ENCODE measurements around the gene MCL1.

Gene MCL1

DNA sequence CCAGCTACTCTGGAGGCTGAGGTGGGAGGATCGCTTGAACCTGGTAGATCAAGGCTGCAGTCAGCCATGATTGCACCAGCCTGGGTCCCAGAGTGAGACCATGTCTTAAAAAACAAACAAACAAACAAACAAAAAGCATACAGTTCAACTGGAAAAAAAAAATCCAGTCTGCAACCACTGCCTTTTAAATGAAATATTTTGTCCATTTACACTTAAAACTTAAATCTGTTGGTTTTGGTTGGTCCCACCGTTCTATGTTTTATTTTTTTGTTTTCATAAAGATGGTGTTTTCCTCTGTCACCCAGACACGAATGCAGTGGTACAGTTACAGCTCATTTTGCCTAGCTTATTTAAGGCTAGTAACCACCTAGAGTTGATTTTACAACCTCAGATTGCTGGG is 54.1 kb downstream of the MCL1 start:
- no peak for DNase-seq (ENCODE audit: low spot score)
- in situ Hi-C loops (cut with MboI; ENCODE audit: low pct_unique_long_range_greater_than_20kb, low sequenced_read_pairs, unreplicated experiment), result loop anchor here (25.0 kb wide), 1 partner anchor 263 kb away; the partner anchor contains the start of genes APH1A, C1orf54 and CA14
- no peak for TF ChIP-seq CTCF (IDR thresholded peaks at IDR 0.05; ENCODE audit: extremely low read depth, insufficient read depth, missing control alignments)

All from GM13977 (cell line).